GM21717 (cell line): Measurements from ENCODE around the gene DYRK1A.
"Not testable (repeated sequence)": the region's sequence is repeated elsewhere in the genome, so short reads cannot be mapped to it uniquely, and the experiment has no call there.

Experiments used
- ATAC-seq: cut with Tn5 transposase; IDR thresholded peaks from one replicate; pipeline ENCODE4 v1.9.1; 2021; ENCODE audit warnings: mild to moderate bottlenecking, moderate library complexity; ENCODE audit not compliant: unreplicated experiment

Gene DYRK1A

DNA sequence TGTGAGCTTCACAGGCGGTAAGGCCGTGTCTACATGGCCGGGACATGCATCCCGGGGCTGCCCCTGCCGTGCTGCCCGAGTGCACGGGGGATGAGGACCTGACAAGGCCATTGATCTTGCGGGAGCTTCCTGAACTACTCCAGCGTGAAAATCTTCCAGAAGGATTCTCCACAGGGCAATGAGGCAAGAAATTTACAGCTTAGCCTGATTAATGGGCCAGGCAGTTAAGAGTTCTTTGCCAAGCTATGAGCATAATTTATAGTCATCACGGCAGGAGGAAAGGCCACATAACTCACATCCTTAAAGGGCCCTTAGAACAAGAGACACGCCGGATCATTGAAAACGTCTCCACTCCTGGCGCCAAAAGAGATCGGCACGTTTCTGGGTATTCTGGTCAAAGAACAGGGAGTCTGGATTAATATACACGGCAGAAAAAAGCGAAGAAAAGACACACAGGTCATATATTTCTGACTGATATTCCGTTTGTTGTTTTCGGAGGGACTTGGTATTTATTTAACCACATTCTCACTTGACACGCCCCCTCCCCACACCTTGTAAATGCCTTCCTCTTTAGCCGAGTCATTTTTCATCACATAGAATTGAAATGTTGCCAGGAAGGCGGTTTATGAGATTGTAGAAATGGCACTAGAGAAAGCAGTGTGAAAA is 180.5 kb downstream of the DYRK1A start:
- no peak for ATAC-seq

DNA sequence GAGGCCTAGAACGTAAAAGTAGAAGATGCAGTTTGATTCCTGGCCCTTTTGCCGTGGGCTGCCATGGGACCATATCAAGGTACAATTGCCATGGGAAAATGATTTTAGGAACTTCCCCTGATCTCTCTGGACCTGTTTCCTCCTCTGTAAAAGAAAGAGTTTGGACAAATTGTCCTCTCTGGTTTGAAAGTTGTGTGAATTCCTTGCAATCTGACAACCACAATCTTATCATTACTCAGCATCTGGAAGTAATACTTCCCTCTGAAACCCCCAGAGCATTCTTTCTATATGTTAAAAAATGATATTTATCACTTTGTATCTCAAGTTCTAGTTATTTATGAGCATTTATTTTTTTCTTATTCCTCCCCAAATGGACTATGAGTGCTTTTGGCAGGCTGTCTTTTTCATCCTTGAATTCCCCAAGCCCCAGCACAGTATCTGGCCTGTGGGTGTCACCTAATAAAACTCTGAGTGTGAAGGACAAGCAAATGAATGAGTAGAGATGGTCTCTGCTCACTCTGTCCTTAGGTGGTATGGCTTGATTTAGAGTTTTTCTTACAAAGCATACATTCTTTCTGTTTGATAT is 181.1 kb downstream of the DYRK1A start:
- no peak for ATAC-seq

DNA sequence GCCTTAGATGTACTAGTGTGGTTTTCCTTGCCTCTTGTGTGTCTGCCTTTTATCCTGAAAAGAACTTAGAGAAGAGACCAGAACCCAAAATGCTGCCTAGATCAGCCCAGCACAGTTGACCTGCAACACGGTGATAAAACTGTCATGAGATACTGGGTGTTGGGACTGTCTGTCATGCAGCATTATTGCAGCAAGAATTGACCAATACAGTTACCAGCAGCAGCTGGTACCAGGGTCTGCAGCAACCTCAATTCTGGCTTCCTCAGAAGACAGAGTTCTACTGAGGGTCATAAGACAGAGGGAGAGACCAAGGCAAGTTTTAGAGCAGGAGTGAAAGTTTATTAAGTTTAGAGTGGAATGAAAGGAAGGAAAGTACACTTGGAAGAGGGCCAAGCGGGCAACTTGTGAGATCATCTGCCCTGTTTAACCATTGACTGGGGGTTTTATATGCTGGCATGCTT is 182.0 kb downstream of the DYRK1A start:
- no peak for ATAC-seq

DNA sequence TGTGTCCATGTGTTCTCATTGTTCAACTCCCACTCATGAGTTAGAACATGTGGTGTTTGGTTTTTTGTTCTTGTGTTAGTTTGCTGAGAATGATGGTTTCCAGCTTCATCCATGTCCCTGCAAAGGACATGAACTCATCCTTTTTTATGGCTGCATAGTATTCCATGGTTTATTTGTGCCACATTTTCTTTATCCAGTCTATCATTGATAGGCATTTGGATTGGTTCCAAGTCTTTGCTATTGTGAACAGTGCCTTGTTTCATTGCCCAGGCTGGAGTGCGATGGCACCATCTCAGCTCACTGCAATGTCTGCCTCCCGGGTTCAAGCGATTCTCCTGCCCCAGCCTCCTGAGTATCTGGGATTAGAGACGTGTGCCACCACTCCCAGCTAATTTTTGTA is 183.2 kb downstream of the DYRK1A start:
- not testable (repeated sequence) for ATAC-seq

DNA sequence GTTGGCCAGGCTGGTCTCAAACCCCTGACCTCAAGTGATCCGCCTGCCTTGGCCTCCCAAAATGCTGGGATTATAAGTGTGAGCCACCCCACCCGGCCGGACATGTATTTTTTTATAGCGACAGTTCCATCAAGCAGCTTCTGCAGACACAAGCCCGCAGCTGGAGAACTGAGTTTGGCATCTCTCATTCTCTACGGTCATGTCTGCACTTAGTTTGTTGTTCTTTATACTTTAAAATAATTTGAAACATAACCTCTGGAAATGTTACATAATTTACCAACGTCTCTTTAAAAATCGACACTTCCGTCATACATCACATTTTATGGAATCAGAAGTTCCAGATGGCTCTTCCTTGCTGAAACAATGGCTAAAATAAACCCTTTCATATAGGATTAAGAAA is 183.6 kb downstream of the DYRK1A start:
- ATAC-seq, result no peak

DNA sequence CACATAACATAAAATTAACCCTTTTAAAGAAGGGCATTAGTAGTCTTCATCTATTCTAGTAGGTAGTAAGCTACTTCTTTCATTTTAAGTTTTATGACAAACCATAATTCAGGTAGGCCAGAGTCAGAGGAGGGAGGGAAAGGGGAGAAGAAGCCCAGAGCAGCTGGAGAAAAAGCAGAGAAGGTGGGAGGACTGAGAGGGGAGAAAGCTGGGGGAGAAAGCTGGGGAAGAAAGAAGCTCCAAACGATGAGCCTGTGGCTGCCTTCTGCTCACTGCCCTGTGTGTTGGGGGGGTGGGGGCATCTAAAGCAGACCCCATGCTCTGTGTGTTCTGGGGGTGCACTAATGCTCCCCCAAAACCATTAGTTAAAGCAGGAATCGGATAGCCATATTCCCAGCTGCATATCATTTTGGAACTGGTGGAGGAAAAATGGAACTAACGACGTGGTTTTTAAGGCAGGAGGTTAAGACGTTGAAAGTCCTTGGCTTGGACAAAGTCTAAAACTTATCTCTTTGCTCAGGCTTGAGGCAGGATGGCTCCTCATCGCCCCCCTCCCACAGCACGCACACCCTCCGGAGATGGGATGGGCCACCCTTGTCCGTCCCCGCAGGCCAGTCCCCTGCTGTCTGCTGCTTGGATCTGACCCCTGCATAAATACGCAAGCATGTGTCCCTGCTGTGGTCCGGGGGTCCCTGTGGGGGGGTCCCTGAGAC is 184.2 kb downstream of the DYRK1A start:
- ATAC-seq, result no peak

DNA sequence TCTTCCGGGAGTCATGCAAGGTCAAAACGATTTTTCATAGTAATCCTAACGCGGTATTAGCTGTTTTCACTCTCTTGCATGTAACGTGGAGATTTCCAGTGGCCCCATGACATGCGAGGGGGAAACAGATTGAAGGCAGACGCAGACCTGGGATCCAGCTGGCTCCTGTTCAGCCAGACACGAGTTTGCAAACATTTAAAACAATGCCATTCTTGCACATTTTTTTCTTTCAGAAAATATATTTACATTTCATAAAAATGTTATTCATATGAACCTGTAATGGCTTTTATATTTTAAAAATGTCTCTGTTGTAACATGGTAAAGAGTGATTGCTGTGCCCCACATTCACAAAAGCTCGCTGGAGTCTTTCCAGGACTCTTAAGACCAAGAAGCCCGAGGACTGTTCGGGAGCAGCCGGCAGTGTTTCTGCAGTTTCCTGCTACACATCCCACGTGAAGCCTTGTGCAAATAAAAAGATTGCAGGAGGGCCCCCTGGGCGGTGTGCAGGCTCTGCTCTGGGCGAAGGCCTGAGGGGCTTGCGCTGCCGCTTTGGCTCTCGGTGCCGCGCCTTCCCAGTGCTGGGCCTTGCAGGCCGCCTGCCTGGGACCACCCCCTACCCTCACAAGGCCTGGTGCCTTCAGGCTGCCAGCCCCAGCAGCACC is 184.9 kb downstream of the DYRK1A start:
- no peak for ATAC-seq

DNA sequence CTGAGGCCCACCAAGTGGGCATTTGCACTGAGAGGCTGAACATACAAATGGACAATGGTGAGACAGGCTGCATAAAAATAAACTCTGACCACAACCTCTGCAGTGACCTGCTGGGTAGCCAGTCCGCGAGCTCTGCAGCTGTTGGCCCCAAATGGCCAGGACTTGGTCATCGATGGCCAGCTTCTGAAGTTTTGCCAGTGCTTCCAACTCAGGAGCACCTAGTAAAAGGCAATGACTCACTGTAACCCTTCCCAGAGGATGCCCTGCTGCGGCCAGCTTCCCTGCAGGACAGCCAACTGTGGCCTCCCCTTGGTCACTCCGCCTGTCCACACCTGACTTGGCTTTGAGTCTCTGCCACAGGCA is 185.4 kb downstream of the DYRK1A start:
- no peak for ATAC-seq

DNA sequence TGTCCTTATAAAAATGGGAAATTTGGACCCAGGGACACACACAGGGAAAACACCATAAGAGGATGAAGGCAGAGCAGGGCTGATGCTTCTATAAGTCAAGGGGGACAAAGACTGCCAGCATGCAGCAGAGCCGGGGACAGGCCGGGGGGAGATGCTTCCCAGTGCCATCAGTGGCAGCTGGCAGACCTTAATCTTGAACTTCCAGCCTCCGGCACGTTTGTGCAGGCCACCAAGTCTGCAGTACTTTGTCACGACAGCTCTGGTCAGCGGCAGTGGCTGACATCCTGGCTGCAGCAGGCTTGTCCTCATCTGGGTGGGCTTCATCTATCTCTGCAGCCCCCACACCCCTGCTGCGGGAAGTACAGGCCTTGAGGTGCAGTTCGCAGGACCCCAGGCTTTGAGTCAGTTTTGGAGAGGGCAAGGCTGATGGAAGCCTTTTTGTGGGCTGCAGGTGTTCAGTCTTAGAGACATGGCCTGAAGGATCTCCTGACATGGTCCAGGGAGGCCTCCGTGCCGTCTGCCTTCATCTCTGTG is 186.0 kb downstream of the DYRK1A start:
- ATAC-seq, result no peak

DNA sequence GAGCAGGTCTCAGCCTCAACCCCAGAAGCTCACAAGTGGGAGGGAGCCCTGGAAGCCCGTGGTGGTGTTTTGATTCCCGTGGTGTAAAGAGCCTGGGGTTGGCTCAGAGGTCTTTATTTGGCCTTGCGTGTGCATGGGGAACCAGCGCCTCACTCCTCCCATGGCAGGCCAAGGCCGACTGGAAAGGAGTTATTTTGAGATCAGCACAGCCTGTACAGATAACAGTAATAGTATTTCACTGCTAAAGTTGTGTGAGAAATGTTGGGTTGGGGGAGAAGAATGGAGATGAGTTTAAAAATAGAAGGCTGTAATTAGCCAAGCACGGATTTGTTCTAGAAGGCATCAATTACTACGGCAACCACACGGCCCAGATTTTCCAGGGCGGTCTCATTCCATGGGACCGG is 186.5 kb downstream of the DYRK1A start:
- no peak for ATAC-seq

DNA sequence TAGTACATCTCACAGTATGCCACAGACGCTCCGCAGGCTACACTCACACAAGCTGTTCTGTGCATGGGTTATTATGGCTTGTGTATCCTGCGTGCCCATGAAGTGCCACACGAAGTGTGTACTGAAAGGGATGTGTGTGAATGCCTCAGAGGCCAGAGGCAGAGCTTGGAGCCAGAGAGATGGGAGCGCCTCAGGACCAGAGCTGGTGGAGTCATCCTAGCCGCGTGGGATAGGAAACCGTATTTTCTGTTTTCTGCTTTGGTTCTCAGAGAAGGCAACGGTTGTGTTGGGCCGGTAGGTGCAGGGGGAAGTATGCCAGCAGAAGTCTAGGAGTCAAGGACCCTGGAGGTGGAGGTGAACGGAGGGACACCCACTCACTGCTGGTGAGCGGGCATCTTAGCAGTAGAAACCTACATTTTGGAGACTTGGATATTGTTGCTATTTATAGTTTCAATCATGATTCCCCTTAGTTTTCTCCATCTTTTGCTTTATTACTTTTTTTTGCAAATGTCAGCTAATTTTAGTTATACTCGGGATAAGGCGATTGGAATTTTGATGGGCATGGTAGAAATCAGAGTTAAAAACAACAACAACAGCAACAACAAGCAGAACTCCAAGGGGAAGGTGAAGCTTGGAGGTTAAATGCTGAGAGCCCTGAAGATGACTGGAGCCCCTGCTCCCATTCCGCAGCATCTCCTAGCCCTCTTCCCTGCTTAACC is 188.2 kb downstream of the DYRK1A start:
- ATAC-seq, result no peak

DNA sequence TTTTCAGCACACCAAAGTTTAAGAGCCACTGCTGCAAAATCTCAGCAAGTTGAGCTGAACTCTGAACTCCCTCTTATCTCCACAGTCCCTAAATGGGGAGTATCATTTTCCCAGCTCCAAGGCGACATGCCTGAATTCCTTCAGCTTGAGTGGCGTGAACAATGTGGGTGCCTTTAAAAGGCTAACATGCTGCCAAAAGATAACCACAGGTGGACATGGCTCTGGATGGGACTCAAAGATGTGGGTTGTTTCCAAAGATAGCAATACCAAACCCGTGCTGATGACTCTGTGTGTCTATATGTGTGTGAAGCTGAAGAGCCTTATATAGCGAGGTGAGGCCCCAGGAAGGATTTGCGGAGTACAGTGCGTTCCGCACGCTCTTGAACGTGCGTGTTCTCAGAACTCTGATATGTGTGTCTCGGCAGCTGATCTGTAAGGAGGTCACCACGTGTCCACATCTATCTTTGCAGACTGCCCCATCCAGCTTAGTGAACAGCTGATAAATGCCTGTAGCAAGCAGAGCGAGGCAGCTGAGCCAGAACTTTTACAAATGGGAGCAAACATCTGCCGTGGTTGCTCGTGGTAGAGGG is 189.2 kb downstream of the DYRK1A start:
- no peak for ATAC-seq

DNA sequence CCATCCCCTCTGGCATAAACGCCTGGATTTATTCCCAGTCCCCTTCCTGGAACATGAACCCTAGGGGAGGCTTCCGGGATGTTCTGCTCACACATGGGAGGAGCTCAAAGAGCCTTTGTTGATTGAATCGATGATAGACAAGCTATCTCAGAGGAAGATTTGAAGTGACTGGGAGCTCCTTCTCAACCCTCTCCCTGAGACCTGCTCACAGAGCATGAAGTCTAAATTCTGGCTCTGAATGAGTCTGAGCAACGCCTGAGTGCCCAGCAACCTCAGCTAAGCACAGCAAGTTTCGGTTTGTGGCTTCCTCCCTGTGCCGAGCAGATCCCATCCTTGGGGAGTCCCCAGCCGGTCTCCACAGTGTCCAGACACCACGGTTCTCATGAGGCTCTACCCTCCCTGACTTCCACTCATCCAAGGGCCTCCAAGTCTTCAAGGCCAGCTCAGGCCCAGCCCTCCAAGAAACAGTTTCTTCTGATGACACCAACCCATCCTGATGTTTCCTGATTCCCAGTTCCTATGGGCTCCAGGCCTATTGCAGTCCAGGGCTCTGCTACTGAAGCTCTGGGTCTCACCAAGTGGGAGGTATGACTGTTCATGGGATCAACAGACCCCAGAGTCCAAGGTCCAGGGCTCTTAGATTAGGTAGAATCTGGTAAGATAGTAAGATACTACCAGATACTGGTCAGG is 190.8 kb downstream of the DYRK1A start:
- peak; percentile 88 for ATAC-seq

DNA sequence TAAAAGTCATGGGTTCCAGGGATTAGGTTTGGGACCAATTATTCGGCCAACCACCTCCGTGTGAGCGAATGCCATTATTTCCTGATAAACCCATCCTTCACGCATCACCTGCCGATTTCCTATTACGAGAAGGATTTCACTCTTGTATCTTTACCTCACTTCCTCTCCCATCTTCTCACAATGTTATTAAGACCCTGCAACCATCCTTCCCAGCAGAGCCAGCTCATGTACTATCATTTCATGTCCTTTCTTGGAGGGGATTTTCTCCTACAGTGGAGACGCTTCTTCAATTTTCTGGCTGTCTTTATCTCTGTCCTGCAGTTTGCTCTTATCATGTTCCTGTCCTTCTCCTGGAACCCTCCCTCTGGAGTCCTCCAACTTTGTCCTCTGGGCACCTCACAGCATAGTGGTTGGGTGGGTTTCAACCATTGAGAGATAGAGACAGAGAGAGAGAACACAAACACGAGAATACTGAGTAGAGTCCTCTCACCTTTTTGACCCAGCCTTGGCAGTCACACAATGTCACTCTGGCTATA is 192.2 kb downstream of the DYRK1A start:
- ATAC-seq, result no peak

DNA sequence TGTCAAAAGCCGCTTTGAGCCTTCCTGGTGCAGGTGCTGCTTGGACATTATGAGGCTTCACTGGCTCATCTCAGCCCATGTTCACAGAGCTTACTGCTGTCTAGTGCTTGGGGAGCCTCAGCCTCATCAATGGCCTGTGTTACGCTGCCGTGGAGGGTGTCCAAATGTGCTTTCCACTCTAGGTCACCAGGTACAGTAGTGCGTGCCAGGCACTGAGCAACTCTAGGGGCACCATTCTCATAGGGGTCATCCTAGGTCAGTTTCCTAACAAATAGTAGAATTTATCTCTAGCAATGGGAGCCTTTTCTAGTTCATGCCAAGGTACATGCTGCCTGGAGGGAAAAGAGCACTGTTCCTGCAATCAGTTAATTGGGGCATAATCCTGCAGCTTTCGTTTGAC is 193.8 kb downstream of the DYRK1A start:
- ATAC-seq, result no peak

DNA sequence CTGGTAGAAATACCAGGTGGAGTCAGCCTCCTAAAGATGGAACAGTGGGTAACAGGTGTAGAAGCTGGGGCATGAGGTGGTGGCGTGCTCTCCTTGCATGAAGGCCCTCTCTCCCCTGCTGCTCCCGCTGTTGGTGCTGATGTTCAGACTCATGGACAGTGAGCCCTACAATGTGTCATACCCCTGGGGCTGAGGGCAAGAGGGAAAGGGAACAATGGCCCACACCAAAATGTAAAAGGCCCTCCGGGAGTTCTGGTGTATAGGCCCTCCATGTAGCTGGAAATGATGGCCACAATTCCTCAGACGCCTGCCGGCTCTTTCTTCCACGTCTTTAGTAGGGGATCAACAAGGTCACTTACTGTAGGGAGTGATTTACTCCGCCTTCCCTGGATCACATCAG is 194.9 kb downstream of the DYRK1A start:
- no peak for ATAC-seq

DNA sequence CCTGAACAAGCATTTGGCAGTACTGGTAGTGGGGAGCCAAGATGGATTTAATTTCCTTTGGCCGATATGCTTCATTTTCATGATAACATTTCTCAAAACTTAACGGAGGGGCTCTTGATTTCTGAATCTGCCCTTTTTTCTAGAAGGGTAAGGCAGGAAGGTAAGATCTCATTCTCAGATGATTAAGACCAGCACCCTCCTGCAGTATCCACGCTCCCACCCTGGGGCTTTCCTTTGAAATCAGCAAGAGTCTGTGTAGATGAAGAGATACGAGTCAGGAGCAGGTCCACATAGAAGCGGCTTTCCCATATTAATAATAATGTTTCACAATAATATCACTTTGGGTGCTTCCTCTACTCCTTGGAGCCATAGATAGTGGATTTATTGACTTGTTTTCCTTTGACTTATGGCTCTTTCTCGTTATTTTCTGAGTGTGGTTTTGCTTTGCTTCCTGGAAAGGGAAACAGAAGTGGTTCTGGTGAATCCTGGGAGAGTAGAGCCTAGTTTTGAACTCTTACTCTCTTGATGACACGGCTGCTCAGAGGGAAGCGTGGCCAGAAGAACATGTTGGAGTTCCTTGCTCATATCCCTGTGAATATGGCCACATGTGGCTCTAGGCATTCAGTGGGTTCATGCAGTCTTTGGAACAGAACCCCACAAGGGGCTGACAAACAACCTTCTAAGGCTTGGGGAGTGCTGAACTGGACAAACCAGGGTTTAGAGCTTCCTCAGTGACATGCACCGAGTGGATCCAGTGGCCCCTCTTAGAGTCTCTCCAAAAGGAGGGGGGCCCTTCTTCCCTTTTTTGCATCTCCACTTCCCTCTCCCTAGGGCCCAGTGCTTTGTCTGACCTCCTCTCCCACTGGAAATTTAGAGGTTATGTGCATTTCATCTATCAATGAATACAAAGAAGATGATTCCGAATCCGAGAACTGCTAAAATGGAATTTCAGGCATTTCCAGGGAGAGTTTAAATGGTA is 195.7 kb downstream of the DYRK1A start:
- no peak for ATAC-seq

DNA sequence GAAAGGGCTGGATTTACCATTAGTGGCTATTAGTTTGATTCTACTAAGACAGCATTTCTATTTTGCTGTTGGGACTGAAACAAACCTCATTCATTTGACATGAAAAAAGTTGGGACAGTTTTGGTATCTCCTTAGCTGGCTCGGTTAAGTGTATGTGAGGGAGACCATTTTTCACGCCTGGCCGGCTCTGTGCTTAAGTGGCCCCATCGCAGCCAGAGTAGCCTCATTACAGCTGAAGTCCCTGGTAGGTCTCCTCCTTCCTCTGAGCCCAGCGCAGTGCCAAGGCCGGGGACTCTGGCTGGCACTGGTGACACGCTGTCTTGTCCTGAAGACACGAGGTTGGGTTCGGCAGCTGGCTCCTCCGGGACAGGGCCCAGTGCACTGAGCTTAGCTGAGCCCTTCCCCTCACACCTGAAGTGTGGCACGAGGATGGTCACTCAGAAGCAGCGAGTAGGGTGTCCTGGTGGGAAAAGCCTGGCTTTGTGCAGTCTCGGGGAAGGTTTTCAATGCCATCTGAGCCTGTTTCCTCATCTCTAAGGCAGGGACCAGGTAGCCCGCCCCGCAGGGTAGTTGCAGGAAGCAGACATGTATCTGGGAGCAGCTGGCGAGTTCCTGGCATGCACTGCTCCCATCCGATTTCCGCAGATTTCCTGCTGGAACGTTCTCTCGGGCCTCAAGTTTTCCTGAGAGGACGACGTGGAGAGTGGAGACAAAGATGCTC is 196.5 kb downstream of the DYRK1A start:
- peak; percentile 6 for ATAC-seq
